HUDEP-2 (cell line): Measurements from ENCODE around the gene FOSL2.
A peak's percentile ranks its signal among the peaks of the same experiment; 100 is the strongest.

Experiments
- DNase-seq, 76 experiments: peaks; one replicate each; lab custom pipeline; 2025; ENCODE audit not compliant: unreplicated experiment in 76 of 76; lab: John Stamatoyannopoulos, UW

Gene FOSL2

GRCh38 chr2:28407976-28408690, 15.5 kb downstream of the FOSL2 start:
- no peak for DNase-seq

GRCh38 chr2:28408764-28409599, 16.3 kb downstream of the FOSL2 start:
- DNase-seq = no peak

DNA sequence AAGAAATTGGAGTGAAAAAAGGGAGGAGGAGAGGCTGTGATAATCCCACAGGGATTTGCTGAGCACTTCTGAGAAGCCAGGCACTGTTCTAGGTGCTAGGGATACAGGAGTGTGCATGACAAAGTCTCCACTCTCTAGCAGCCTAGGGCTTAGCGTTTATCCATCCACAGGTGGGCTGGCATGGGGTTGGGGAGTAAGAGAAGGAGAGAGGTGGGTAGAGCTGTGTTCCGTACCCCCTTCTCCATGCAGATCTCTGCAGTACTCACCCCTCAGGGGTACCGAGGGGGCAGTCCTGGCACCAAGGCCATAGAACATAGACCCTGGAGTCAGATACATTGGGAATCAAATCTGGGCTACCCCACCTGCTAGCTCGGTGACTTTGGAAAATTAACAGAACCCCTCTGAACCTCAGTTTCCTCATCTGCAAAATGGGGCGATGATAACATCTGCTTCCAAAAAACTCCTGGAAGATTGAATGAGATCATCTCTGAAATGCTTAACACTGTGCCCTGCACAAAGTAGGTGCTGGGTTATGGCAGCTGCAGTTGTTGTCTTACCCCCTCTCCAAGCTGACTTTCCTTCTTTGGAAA, 18.6 kb downstream of the FOSL2 start:
- DNase-seq = no peak

DNA sequence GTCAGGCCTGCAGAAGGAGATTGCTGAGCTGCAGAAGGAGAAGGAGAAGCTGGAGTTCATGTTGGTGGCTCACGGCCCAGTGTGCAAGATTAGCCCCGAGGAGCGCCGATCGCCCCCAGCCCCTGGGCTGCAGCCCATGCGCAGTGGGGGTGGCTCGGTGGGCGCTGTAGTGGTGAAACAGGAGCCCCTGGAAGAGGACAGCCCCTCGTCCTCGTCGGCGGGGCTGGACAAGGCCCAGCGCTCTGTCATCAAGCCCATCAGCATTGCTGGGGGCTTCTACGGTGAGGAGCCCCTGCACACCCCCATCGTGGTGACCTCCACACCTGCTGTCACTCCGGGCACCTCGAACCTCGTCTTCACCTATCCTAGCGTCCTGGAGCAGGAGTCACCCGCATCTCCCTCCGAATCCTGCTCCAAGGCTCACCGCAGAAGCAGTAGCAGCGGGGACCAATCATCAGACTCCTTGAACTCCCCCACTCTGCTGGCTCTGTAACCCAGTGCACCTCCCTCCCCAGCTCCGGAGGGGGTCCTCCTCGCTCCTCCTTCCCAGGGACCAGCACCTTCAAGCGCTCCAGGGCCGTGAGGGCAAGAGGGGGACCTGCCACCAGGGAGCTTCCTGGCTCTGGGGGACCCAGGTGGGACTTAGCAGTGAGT, 19.4 kb downstream of the FOSL2 start:
- no peak for DNase-seq

DNA sequence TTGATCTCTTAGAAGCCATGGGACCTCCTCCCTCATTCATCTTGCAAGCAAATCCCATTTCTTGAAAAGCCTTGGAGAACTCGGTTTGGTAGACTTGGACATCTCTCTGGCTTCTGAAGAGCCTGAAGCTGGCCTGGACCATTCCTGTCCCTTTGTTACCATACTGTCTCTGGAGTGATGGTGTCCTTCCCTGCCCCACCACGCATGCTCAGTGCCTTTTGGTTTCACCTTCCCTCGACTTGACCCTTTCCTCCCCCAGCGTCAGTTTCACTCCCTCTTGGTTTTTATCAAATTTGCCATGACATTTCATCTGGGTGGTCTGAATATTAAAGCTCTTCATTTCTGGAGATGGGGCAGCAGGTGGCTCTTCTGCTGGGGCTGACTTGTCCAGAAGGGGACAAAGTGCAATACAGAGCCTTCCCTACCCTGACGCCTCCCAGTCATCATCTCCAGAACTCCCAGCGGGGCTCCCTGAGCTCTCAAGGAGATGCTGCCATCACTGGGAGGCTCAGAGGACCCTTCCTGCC, 20.0 kb downstream of the FOSL2 start:
- no peak for DNase-seq

DNA sequence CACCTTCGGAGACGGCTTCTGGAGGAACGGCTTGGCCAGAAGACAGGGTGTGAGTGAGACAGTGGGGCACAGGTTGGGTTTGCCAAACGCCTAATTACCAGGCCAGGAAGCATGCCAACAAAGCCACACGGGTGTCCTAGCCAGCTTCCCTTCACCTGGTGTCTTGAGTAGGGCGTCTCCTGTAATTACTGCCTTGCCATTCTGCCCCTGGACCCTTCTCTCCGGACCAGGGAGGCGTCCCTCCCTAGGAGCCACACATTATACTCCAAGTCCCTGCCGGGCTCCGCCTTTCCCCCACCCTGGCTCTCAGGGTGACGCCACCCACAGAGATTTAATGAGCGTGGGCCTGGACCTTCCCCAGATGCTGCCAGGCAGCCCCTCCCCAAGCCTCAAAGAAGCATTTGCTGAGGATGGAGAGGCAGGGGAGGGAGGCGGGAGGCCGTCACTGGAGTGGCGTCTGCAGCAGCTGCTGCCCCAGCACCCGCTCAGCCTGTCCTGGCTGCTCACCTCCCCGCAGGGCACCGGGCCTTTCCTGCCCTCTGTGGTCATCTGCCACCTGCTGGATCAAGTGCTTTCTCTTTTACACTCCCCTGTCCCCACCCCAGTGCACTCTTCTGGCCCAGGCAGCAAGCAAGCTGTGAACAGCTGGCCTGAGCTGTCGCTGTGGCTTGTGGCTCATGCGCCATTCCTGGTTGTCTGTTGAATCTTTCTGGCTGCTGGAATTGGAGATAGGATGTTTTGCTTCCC, 20.7 kb downstream of the FOSL2 start:
- no peak for DNase-seq

DNA sequence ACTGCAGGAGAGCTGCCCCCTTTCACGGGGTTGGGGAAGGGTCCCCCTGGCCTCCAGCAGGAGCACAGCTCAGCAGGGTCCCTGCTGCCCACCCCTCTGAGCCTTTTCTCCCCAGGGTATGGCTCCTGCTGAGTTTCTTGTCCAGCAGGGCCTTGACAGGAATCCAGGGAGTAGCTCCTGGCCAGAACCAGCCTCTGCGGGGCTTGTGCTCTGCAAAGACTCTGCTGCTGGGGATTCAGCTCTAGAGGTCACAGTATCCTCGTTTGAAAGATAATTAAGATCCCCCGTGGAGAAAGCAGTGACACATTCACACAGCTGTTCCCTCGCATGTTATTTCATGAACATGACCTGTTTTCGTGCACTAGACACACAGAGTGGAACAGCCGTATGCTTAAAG, 21.2 kb downstream of the FOSL2 start:
- no peak for DNase-seq

DNA sequence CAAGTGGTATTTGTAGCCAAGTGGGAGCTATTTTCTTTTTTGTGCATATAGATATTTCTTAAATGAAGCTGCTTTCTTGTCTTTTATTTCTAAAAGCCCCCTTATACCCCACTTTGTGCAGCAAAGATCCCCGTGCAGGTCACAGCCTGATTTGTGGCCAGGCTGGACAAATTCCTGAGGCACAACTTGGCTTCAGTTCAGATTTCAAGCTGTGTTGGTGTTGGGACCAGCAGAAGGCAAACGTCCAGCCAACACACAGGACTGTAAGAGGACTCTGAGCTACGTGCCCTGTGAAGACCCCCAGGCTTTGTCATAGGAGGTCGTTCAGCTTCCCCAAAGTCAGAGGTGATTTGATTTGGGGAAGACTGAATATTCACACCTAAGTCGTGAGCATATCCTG, 21.9 kb downstream of the FOSL2 start:
- DNase-seq = no peak

DNA sequence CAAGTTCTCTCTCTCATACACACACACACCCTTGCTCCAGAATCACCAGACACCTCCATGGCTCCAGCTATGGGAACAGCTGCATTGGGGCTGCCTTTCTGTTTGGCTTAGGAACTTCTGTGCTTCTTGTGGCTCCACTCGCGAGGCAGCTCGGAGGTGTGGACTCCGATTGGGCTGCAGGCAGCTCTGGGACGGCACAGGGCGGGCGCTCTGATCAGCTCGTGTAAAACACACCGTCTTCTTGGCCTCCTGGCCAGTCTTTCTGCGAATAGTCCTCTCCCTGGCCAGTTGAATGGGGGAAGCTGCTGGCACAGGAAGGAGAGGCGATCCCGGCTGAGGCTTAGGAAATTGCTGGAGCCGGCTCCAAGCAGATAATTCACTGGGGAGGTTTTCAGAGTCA, 22.4 kb downstream of the FOSL2 start:
- DNase-seq = no peak

GRCh38 chr2:28415715-28416114, 23.1 kb downstream of the FOSL2 start:
- no peak for DNase-seq

GRCh38 chr2:28419003-28419402, 26.3 kb downstream of the FOSL2 start:
- DNase-seq = no peak

- no peak for DNase-seq
Measured at GRCh38 chr2:28419443-28420270, 27.0 kb downstream of the FOSL2 start.

- no peak for DNase-seq
Measured at GRCh38 chr2:28420722-28421121, 28.1 kb downstream of the FOSL2 start.

GRCh38 chr2:28422908-28423741, 30.5 kb downstream of the FOSL2 start:
- DNase-seq = no peak

DNA sequence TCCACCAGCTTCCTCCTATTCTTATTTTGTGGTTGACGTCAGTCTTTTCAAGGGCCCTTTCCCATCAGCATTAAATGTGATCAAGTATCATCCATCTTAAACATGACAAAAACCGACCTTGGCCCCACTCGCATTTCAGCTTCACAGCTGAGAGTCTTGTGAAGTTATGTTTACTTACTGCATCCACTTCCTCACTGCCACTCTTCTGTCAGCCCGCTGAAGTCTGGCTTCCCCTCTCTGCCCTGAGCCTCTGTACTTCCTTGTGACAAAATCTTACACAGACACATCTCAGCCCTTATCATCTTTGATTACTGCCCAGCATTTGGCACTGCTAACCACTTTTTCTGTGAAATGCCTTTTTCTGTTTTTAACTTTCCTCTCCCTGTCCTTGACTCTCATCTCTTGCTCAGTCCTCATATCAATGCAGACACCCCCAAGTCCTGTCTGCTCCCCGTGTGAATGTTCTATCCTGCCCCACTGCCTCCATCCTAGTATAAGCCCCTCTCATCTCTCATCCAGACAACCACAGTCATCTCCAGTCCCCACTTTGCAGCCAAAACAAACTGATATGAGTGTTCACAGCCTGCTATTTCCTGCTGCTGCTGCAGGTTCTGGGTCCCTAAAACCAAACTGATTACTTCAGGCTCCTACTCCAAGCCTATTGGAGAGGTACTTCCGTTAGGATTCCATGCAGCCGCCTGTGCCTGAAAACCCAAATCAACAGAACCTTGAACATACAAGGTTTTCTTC, 31.4 kb downstream of the FOSL2 start:
- DNase-seq = peak in 3 of 76 experiments; percentile 2 to 16 (median 13)

DNA sequence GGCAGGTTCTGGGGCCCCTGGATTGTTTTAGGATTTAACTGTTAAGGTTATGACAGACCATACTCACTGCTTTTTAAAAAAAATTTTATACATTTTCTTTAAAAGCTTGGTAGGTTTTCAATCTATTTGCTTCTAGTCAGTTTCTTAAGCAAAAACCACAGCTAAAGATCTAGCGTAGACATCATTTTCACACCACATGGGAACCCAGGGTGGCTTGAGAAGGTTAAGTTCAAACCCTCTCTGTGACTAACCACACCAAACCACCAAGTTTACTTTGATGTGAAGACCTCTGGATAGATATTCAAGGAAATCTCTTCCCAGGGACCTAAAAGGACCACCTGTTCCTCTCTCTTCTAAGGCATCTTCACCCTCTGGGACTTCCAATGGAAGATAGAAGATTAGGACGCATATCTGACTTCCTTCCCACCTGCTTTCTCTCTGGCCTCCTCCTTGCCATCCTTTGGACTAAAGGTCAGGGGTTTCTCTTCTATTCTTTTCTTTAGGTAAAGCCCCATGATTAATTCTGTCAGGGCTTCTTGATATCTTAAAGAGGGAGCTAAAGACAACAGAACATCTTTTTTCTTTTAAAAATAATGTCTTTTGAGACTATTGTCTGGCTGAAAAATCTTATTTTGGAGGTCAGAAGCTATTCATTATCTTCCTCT, 32.3 kb downstream of the FOSL2 start:
- no peak for DNase-seq

DNA sequence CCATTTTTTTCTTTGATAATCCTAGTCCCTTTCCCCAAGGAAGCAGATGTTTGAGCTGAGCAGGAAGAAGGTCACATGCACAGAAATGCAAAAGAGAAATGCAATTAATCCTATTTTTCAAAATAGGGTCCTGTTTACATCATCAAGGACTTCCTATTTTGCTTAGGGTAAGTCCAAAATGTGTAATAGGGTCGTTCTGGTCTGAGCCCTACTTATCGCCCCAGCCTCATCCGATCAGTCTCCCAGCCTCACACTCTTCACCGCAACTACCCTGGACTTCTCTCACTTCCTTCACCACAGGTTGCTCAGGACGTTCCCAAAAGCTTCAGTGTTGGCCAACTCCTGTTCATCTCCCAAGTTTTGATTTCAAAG, 32.8 kb downstream of the FOSL2 start:
- no peak for DNase-seq
